ENCODE data around the gene SPRED1. TPM values are rescaled to one million over a fixed set of nuclear protein-coding genes. Genes with fewer than 3 reads are reported as not detected.

Gene SPRED1
- total RNA-seq, 1 donor from 2014 or later = 9.4 TPM

DNA sequence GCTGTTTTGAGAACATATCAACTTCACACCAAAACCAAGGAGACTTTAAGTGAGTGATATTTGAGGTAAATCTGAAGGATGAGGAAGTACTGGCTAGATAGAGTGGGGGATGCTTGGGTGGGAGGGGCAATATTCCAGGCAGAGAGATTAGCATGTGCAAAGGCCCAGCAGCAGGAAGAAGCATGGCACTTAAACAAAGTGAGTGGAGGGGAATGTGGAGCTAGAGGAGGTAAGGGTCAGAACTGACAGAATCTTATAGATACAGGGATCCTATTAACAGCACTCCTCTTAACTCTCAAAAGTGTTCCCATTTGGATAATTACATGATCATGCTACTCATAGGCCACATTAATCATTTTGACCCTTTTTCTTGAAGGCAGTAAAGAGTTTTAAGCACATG lies 41.4 kb upstream of the SPRED1 start:
- Histone ChIP-seq H3K27ac (no peak overlapping the region), H3K4me3 (no peak overlapping the region), H3K36me3 (no peaks in the 10 kb centered on the region), H3K4me1 (peaks cover 0 to 3% of the 10 kb centered on the region in 2 donors), H3K27me3 (no peaks in the 10 kb centered on the region), H3K9me3 (no peaks in the 10 kb centered on the region)
- DNase-seq (ENCODE audit: low spot score in 2 of 2) = no peak
- intact Hi-C loops (cut with DNase I) = no loop called here
- TF ChIP-seq, protein P1, sequence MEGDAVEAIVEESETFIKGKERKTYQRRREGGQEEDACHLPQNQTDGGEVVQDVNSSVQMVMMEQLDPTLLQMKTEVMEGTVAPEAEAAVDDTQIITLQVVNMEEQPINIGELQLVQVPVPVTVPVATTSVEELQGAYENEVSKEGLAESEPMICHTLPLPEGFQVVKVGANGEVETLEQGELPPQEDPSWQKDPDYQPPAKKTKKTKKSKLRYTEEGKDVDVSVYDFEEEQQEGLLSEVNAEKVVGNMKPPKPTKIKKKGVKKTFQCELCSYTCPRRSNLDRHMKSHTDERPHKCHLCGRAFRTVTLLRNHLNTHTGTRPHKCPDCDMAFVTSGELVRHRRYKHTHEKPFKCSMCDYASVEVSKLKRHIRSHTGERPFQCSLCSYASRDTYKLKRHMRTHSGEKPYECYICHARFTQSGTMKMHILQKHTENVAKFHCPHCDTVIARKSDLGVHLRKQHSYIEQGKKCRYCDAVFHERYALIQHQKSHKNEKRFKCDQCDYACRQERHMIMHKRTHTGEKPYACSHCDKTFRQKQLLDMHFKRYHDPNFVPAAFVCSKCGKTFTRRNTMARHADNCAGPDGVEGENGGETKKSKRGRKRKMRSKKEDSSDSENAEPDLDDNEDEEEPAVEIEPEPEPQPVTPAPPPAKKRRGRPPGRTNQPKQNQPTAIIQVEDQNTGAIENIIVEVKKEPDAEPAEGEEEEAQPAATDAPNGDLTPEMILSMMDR (IDR thresholded peaks at IDR 0.05) = no peak

DNA sequence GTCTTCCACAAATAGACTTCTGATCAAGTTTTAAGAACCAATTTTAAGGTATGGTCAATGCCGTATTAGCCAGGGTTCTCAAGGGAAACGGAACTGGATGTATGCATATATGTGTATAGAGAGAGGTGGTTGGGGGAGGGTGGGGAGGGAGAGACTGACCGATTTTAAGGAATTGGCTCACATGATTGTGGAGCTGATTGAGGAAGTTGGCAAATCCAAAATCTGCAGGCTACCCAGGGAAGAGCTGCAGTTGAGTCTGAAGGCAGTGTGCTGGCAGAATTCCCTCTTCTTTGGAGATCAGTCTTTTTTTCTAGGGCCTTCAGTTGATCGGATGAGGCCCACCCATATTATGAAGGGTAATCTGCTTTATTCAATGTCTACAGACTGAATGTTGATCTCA lies 40.8 kb upstream of the SPRED1 start:
- Histone ChIP-seq H3K4me1 (peaks cover 0 to 2% of the 10 kb centered on the region in 2 donors), H3K27ac (no peak overlapping the region), H3K27me3 (no peaks in the 10 kb centered on the region), H3K36me3 (no peaks in the 10 kb centered on the region), H3K4me3 (no peak overlapping the region), H3K9me3 (no peaks in the 10 kb centered on the region)
- TF ChIP-seq, protein P1 (IDR thresholded peaks at IDR 0.05) = no peak
- no peak for DNase-seq (ENCODE audit: low spot score in 2 of 2)
- intact Hi-C loops (cut with DNase I) = no loop called here

DNA sequence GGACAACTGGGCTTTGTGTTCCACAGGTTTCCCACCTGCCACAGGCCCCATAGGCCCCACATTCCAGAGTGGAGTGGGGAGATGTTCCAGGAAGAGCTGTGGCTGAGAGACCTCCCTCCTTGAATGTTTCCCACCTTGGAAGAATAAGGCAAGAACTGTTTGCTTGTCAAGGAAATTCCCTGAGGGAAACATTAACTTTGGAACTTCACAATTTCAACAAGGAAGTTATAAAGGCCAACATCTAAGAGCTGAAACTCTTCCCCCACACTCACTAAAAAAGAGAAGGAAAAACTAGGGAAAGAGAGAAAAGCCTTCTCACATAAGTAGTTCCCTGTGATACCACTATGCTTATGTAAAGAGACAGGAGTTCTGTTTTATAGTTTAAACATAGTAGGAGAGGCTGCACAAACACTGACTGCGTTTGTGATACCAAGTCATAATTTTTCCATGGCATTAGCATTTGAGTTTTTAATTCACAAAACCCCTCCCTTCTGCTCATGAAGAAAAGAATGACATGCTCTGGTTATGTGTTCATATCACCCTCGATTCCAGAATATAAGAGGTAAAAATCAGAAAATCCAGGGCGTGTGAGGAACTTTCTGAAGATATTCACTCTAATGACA lies 39.8 kb upstream of the SPRED1 start:
- Histone ChIP-seq H3K36me3 (no peaks in the 10 kb centered on the region), H3K4me1 (no peaks in the 10 kb centered on the region), H3K27me3 (no peaks in the 10 kb centered on the region), H3K27ac (no peak overlapping the region), H3K9me3 (no peaks in the 10 kb centered on the region), H3K4me3 (no peak overlapping the region)
- TF ChIP-seq, protein P1 (IDR thresholded peaks at IDR 0.05) = no peak
- DNase-seq (ENCODE audit: low spot score in 2 of 2) = no peak
- intact Hi-C loops (cut with DNase I) = no loop called here

DNA sequence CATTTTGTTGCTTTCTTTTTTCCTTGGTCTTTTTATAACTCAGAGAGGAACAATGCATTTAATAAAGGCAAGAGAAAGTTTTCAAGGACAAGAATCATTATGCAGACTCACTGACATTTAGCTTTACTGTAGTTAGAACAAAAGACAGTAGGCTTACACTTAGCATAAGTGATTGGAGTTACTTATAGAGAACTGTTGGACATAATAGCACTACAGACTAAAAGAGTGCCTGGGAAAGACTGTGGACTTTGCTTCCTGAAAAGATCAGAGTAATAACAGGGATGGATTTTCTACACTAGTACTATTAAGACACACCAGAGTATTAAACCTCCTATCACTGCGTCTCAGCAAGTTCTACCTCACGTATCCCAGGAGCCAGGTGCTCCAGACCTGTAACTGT lies 39.3 kb upstream of the SPRED1 start:
- no peaks in the 10 kb centered on the region for H3K9me3 ChIP-seq
- H3K27ac ChIP-seq = no peak overlapping the region
- no peak for DNase-seq (ENCODE audit: low spot score in 2 of 2)
- no peak overlapping the region for H3K4me3 ChIP-seq
- H3K27me3 ChIP-seq = no peaks in the 10 kb centered on the region
- TF ChIP-seq, protein P1 (IDR thresholded peaks at IDR 0.05) = no peak
- H3K36me3 ChIP-seq = no peaks in the 10 kb centered on the region
- intact Hi-C loops (cut with DNase I) = no loop called here
- no peaks in the 10 kb centered on the region for H3K4me1 ChIP-seq

DNA sequence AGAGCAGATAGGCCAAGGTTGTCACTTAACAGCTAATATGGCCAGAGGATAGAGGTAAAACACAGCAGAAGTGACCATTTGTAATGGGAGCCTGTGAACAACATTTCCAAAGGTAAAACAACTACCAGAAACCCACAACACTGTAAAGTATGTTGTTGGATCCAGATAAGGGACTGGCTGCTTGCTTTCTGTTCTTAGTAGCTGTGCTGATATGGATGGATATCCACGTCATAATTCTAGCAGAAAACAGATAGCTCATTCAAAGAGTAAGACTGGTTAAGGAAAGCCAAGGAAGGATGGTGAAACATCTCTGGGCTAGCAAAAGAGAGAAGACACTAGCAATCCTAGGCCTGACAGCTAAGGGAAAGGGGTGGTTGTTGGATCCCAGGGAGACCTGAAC lies 36.9 kb upstream of the SPRED1 start:
- H3K36me3 ChIP-seq = no peaks in the 10 kb centered on the region
- H3K9me3 ChIP-seq = no peaks in the 10 kb centered on the region
- TF ChIP-seq, protein P1 (IDR thresholded peaks at IDR 0.05) = no peak
- H3K4me1 ChIP-seq = no peaks in the 10 kb centered on the region
- intact Hi-C loops (cut with DNase I) = no loop called here
- H3K27me3 ChIP-seq = no peaks in the 10 kb centered on the region
- H3K27ac ChIP-seq = no peak overlapping the region
- no peak for DNase-seq (ENCODE audit: low spot score in 2 of 2)
- no peak overlapping the region for H3K4me3 ChIP-seq

DNA sequence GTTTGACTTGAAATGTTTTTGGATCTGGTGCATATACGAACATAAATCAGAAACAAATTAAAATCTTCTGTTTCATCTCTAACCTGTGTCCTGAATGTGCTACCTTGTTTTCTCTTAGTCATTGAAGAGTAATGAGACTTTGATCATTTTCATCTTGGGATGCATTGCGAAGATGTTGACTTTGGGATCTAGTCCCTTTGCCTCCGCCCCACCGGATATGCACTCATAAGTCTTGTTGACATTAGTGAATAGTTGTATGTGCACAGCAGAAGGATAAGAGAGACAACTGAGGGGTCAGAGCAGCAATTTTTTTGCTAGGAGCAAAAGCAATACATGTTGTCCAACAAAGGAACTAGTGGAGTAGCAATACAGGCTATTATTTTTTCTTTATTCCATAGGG lies 35.9 kb upstream of the SPRED1 start:
- H3K4me3 ChIP-seq = no peak overlapping the region

More for the DNA sequence above, 35.9 kb upstream of the SPRED1 start:
- intact Hi-C loops (cut with DNase I) = no loop called here
- Histone ChIP-seq H3K4me1 (no peaks in the 10 kb centered on the region), H3K9me3 (no peaks in the 10 kb centered on the region), H3K36me3 (no peaks in the 10 kb centered on the region), H3K27ac (no peak overlapping the region), H3K27me3 (no peaks in the 10 kb centered on the region)
- DNase-seq (ENCODE audit: low spot score in 2 of 2) = no peak
- TF ChIP-seq, protein P1 (IDR thresholded peaks at IDR 0.05) = no peak
